Panc1 (cell line): ENCODE measurements around the gene LRRFIP1. TPM values are rescaled to one million over a fixed set of nuclear protein-coding genes. Genes with fewer than 3 reads are reported as not detected.

Experiments used
- ATAC-seq: fragments of 200-7000 bp; cut with Tn5 transposase; 2 replicates; pipeline ENCODE4 v1.9.1; 2020; ENCODE audit warnings: mild to moderate bottlenecking, moderate library complexity
- BruUV-seq: library from RNA; stranded (reverse); fragments of 400-500 nt; replicated peaks from 2 replicates; lab custom pipeline; 2021; lab: Mats Ljungman, UMichigan
- CTCF ChIA-PET: fragments of 300-600 bp; sonication (Branson Sonifier 250); formaldehyde crosslinking; loops from one replicate; lab custom pipeline; 2022; ENCODE audit warnings: antibody characterized with exemption; lab: Charles Lee
- POLR2A ChIA-PET: fragments of 300-600 bp; sonication (Branson Sonifier 250); formaldehyde crosslinking; loops from one replicate; lab custom pipeline; 2022; ENCODE audit warnings: antibody characterized with exemption; lab: Charles Lee
- DNase-seq: peaks from one replicate; pipeline ENCODE4 v3.0.0-alpha.2; 2010; ENCODE audit warnings: low read depth, low spot score
- H3K27ac ChIP-seq: 2 replicates; pipeline ENCODE4 v1.5.1; 2011; ENCODE audit warnings: mild to moderate bottlenecking, low read length, inconsistent platforms
- H3K27me3 ChIP-seq: fragments of 200-500 bp; sonication (Bioruptor generic); 2 replicates; pipeline ENCODE4 v1.6.0; 2014; ENCODE audit warnings: low read length, inconsistent platforms; ENCODE audit not compliant: control insufficient read depth, insufficient read depth
- H3K36me3 ChIP-seq: fragments of 200-500 bp; sonication (Bioruptor generic); 2 replicates; pipeline ENCODE4 v1.5.1; 2014; ENCODE audit warnings: inconsistent platforms, mild to moderate bottlenecking, low read length, moderate library complexity; ENCODE audit not compliant: control insufficient read depth, insufficient read depth
- H3K4me1 ChIP-seq: 2 replicates; pipeline ENCODE4 v1.5.1; 2011; ENCODE audit warnings: inconsistent platforms, mild to moderate bottlenecking, low read length, moderate library complexity; ENCODE audit not compliant: control insufficient read depth, insufficient read depth
- H3K4me3 ChIP-seq, 2 experiments: 2 replicates each; pipeline ENCODE4 v1.5.1; 2011 to 2012; ENCODE audit warnings: low read depth in 2 of 2, low read length in 2 of 2, mild to moderate bottlenecking in 2 of 2, inconsistent platforms in 1 of 2, moderate library complexity in 1 of 2
- H3K9me3 ChIP-seq: fragments of 200-500 bp; sonication (Bioruptor generic); 2 replicates; pipeline ENCODE4 v1.5.1; 2014; ENCODE audit warnings: low read depth, mild to moderate bottlenecking, inconsistent platforms, low read length, moderate library complexity; ENCODE audit not compliant: control insufficient read depth, insufficient read depth
- POLR2AphosphoS5 ChIP-seq: IDR thresholded peaks from 2 replicates; pipeline ENCODE4 v1.6.1; 2012; ENCODE audit warnings: mild to moderate bottlenecking, low read depth, low read length, moderate library complexity
- SIN3A ChIP-seq: IDR thresholded peaks from 2 replicates; pipeline ENCODE4 v1.6.1; 2012; ENCODE audit warnings: low read depth, mild to moderate bottlenecking, low read length, moderate library complexity, borderline replicate concordance; ENCODE audit not compliant: insufficient read depth
- TCF7L2 ChIP-seq: IDR thresholded peaks from 2 replicates; pipeline ENCODE4 v1.6.1; 2011; ENCODE audit warnings: mild to moderate bottlenecking, low read depth, low read length, inconsistent platforms
- in situ Hi-C: cut with HindIII; loops from 2 replicates; pipeline ENCODE4 v1.10.0; 2016; ENCODE audit warnings: low sequenced_read_pairs, low pct_unique_long_range_greater_than_20kb
- intact Hi-C: fragments of 100-400 bp; cut with micrococcal nuclease; formaldehyde crosslinking; loops from one replicate; pipeline ENCODE4 v1.10.0; 2022; ENCODE audit not compliant: unreplicated experiment
- total RNA-seq: library from RNA; stranded (reverse); gene quantifications from one replicate; pipeline ENCODE4 v1.2.1, GENCODE V29; 2021; ENCODE audit not compliant: unreplicated experiment
- TF ChIP-seq, protein P1 (sequence below), 2 experiments: IDR thresholded peaks; 2 replicates each; pipeline ENCODE4 v1.6.1; 2011 to 2012; ENCODE audit warnings: low read depth in 2 of 2, control low read depth in 1 of 2, low read length in 1 of 2, mild to moderate bottlenecking in 1 of 2, moderate library complexity in 1 of 2; ENCODE audit not compliant: insufficient read depth in 1 of 2
- TF ChIP-seq, protein P2 (sequence below): fragments of 450-650 bp; IDR thresholded peaks from 2 replicates; pipeline ENCODE4 v1.5.1; 2017; ENCODE audit warnings: mild to moderate bottlenecking

Gene LRRFIP1
- total RNA-seq, 1 experiment from 2014 or later, result 121 TPM

DNA sequence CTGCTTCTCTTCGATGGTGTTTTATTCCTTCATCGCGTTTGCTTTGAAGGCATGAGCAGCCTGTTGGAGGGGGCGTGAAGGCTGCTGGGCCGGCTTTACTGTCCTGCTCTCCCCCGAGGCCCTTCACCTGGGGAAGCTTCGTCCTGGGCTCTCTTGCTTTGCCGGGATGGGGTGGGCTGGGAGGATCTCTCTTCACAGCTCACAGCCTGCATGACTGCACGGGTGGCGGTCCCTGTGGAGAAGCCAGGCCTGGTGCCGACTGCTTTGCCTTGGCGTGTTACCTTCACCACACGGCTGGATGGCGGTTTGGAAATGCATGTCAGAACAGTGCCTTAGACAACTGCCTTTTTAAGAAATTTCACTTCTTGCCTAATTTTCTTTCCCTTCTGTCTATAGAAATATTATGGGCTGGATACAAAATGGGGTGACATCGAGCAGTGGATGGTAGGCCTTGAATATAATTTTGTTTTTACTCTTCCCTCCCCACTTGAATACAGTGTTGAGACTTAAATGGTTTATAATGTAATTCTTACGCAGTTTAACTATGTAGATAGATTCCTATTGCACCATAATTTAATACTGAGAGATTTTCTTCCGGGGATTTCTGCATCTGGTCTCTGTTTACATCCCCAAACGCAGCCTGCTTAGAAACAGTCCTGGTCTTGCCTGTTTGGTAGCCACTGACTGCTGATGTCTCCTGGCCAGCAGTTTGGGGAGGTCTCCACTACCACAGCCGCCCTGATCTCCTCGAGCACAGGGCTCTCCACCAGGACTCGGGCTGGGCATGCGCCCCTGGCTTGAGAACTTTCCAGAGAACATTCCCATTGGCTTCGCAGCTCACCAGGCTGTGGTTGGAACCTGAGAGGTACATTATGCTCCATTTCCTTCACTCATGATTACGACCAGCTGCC is 90.2 kb downstream of the LRRFIP1 start:
- POLR2A ChIA-PET, result interaction anchor here (0.6 kb wide), 1 partner anchor 30 kb away, joined by 5 read pairs; no protein-coding TSS in a partner anchor
- H3K4me3 ChIP-seq, result no peak overlapping the region
- no peak overlapping the region for H3K27ac ChIP-seq
- intact Hi-C loops, result no loop called here
- CTCF ChIA-PET, result no interaction called here
- no peak for ATAC-seq
- TF ChIP-seq POLR2AphosphoS5 (no peak), TCF7L2 (no peak), SIN3A (no peak)
- TF ChIP-seq, protein P1, sequence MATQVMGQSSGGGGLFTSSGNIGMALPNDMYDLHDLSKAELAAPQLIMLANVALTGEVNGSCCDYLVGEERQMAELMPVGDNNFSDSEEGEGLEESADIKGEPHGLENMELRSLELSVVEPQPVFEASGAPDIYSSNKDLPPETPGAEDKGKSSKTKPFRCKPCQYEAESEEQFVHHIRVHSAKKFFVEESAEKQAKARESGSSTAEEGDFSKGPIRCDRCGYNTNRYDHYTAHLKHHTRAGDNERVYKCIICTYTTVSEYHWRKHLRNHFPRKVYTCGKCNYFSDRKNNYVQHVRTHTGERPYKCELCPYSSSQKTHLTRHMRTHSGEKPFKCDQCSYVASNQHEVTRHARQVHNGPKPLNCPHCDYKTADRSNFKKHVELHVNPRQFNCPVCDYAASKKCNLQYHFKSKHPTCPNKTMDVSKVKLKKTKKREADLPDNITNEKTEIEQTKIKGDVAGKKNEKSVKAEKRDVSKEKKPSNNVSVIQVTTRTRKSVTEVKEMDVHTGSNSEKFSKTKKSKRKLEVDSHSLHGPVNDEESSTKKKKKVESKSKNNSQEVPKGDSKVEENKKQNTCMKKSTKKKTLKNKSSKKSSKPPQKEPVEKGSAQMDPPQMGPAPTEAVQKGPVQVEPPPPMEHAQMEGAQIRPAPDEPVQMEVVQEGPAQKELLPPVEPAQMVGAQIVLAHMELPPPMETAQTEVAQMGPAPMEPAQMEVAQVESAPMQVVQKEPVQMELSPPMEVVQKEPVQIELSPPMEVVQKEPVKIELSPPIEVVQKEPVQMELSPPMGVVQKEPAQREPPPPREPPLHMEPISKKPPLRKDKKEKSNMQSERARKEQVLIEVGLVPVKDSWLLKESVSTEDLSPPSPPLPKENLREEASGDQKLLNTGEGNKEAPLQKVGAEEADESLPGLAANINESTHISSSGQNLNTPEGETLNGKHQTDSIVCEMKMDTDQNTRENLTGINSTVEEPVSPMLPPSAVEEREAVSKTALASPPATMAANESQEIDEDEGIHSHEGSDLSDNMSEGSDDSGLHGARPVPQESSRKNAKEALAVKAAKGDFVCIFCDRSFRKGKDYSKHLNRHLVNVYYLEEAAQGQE (IDR thresholded peaks at IDR 0.05; ENCODE audit: insufficient read depth in 1 of 2, low read depth in 2 of 2, low read length in 1 of 2), result no peak
- TF ChIP-seq, protein P2, sequence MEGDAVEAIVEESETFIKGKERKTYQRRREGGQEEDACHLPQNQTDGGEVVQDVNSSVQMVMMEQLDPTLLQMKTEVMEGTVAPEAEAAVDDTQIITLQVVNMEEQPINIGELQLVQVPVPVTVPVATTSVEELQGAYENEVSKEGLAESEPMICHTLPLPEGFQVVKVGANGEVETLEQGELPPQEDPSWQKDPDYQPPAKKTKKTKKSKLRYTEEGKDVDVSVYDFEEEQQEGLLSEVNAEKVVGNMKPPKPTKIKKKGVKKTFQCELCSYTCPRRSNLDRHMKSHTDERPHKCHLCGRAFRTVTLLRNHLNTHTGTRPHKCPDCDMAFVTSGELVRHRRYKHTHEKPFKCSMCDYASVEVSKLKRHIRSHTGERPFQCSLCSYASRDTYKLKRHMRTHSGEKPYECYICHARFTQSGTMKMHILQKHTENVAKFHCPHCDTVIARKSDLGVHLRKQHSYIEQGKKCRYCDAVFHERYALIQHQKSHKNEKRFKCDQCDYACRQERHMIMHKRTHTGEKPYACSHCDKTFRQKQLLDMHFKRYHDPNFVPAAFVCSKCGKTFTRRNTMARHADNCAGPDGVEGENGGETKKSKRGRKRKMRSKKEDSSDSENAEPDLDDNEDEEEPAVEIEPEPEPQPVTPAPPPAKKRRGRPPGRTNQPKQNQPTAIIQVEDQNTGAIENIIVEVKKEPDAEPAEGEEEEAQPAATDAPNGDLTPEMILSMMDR, result no peak
- H3K9me3 ChIP-seq, result no peaks in the 10 kb centered on the region
- no peaks in the 10 kb centered on the region for H3K27me3 ChIP-seq
- peaks cover 4% of the 10 kb centered on the region; the same call in 1 of the 2 replicates for H3K36me3 ChIP-seq
- peaks cover 26% of the 10 kb centered on the region for H3K4me1 ChIP-seq
- no peak for DNase-seq
- no TSS peak for BruUV-seq
- in situ Hi-C loops, result no loop called here

DNA sequence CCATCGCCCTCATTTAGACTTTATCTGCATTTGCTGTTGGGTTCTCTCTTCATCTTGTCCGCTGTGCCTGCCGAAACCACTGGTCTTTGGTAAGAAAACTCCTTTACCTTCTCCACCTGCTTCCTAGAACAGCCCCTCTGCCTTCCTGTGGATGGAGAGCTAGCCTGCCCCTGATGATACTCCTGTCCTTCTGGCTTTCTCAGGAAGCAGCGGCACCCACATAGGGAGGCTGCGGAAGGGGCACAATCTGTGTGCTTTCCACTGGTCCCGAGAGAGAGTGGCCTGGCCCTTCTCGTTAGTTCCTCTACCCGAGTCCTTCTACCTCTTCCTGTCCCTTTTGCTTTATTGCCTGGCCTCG is 90.9 kb downstream of the LRRFIP1 start:
- intact Hi-C loops, result no loop called here
- Histone ChIP-seq H3K4me1 (peaks cover 24% of the 10 kb centered on the region), H3K4me3 (no peak overlapping the region), H3K27me3 (no peaks in the 10 kb centered on the region), H3K9me3 (no peaks in the 10 kb centered on the region), H3K36me3 (peaks cover 4% of the 10 kb centered on the region; the same call in 1 of the 2 replicates), H3K27ac (no peak overlapping the region)
- DNase-seq (no peak), ATAC-seq (no peak)
- ChIA-PET POLR2A (no interaction called here), CTCF (no interaction called here)
- BruUV-seq, result no TSS peak
- in situ Hi-C loops, result no loop called here
- TF ChIP-seq POLR2AphosphoS5, result no peak
- TF ChIP-seq SIN3A, result no peak
- no peak for TF ChIP-seq TCF7L2
- TF ChIP-seq, protein P2, result no peak
- TF ChIP-seq, protein P1 (IDR thresholded peaks at IDR 0.05; ENCODE audit: insufficient read depth in 1 of 2, low read depth in 2 of 2, low read length in 1 of 2), result no peak
